ENCODE data around the gene RCAN2. TPM values are rescaled to one million over a fixed set of nuclear protein-coding genes. Genes with fewer than 3 reads are reported as not detected.

Gene RCAN2
- polyA plus RNA-seq, 1 donor from 2014 or later = 37.4 TPM

DNA sequence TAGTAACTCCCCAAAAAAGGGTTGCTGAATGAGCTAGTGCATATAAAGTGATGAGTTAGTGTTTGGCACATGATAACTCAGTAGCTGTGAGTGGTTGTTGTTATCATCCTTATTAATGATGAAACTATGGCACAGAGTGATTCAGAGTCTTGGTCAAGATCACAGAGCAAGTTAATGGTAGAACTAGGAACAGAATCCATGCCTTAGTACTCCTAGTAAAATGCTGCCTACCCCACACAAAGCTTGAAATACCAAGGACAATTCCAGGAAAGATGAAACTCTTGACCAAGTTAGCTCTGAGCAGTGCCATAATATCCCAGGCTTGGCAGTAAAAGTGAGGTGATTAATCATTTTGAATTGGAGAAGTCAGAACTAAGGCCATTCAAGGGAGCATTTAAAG is 211.4 kb downstream of the RCAN2 start:
- Histone ChIP-seq H3F3A (ENCODE audit: insufficient read depth, low read length, poor library complexity, severe bottlenecking) (no peaks in the 10 kb centered on the region), H3K9ac (ENCODE audit: low read length) (no peak overlapping the region)

GRCh38 chr6:46276576-46277142 is 214.6 kb downstream of the RCAN2 start:
- Histone ChIP-seq H3K9ac (ENCODE audit: low read length) (no peak overlapping the region), H3K79me2 (replicated peaks; ENCODE audit: insufficient read depth, low read length) (no peaks in the 10 kb centered on the region), H4K20me1 (ENCODE audit: insufficient read depth) (no peaks in the 10 kb centered on the region), H3K4me2 (ENCODE audit: low read length) (no peak overlapping the region), H3K9me2 (ENCODE audit: insufficient read depth, low read length) (no peaks in the 10 kb centered on the region), H3K4me3 (ENCODE audit: low read length) (no peak overlapping the region), H3K36me3 (ENCODE audit: insufficient read depth, low read length) (no peaks in the 10 kb centered on the region), H3K27me3 (ENCODE audit: insufficient read depth, low read depth, low read length) (no peaks in the 10 kb centered on the region), H3F3A (ENCODE audit: insufficient read depth, low read length, poor library complexity, severe bottlenecking) (no peaks in the 10 kb centered on the region), H2AFZ (ENCODE audit: low read depth, low read length) (no peak overlapping the region), H3K9me3 (ENCODE audit: low read length) (no peaks in the 10 kb centered on the region), H3K27ac (ENCODE audit: low read length) (no peak overlapping the region)
- TF ChIP-seq POLR2AphosphoS5 (IDR thresholded peaks at IDR 0.05) (no peak), MXI1 (conservative IDR thresholded peaks at IDR 0.05; ENCODE audit: poor library complexity, severe bottlenecking) (no peak), TAF1 (IDR thresholded peaks at IDR 0.05; ENCODE audit: low read depth) (no peak), RAD21 (conservative IDR thresholded peaks at IDR 0.05) (no peak), EZH2 (IDR thresholded peaks at IDR 0.05; ENCODE audit: borderline replicate concordance, insufficient read depth, low read length, poor library complexity, severe bottlenecking) (no peak), SMC3 (conservative IDR thresholded peaks at IDR 0.05; ENCODE audit: poor library complexity) (no peak), EP300 (conservative IDR thresholded peaks at IDR 0.05; ENCODE audit: poor library complexity, severe bottlenecking) (no peak)
- TF ChIP-seq, protein P1, sequence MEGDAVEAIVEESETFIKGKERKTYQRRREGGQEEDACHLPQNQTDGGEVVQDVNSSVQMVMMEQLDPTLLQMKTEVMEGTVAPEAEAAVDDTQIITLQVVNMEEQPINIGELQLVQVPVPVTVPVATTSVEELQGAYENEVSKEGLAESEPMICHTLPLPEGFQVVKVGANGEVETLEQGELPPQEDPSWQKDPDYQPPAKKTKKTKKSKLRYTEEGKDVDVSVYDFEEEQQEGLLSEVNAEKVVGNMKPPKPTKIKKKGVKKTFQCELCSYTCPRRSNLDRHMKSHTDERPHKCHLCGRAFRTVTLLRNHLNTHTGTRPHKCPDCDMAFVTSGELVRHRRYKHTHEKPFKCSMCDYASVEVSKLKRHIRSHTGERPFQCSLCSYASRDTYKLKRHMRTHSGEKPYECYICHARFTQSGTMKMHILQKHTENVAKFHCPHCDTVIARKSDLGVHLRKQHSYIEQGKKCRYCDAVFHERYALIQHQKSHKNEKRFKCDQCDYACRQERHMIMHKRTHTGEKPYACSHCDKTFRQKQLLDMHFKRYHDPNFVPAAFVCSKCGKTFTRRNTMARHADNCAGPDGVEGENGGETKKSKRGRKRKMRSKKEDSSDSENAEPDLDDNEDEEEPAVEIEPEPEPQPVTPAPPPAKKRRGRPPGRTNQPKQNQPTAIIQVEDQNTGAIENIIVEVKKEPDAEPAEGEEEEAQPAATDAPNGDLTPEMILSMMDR (IDR thresholded peaks at IDR 0.05; ENCODE audit: poor library complexity, severe bottlenecking) = no peak

More for the DNA sequence above, 211.4 kb downstream of the RCAN2 start:
- H3K9me3 ChIP-seq (ENCODE audit: low read length) = no peaks in the 10 kb centered on the region
- H3K9me2 ChIP-seq (ENCODE audit: insufficient read depth, low read length) = no peaks in the 10 kb centered on the region
- no peaks in the 10 kb centered on the region for H3K79me2 ChIP-seq (replicated peaks; ENCODE audit: insufficient read depth, low read length)
- H3K27ac ChIP-seq (ENCODE audit: low read length) = no peak overlapping the region
- no peak overlapping the region for H2AFZ ChIP-seq (ENCODE audit: low read depth, low read length)
- no peak overlapping the region for H3K4me2 ChIP-seq (ENCODE audit: low read length)
- H3K36me3 ChIP-seq (ENCODE audit: insufficient read depth, low read length) = no peaks in the 10 kb centered on the region
- H4K20me1 ChIP-seq (ENCODE audit: insufficient read depth) = no peaks in the 10 kb centered on the region
- H3K27me3 ChIP-seq (ENCODE audit: insufficient read depth, low read depth, low read length) = no peaks in the 10 kb centered on the region
- H3K4me3 ChIP-seq (ENCODE audit: low read length) = no peak overlapping the region
- no peak for TF ChIP-seq MXI1 (conservative IDR thresholded peaks at IDR 0.05; ENCODE audit: poor library complexity, severe bottlenecking)
- no peak for TF ChIP-seq REST (IDR thresholded peaks at IDR 0.05; ENCODE audit: borderline replicate concordance)
- TF ChIP-seq EZH2 (IDR thresholded peaks at IDR 0.05; ENCODE audit: borderline replicate concordance, insufficient read depth, low read length, poor library complexity, severe bottlenecking) = no peak
- no peak for TF ChIP-seq RAD21 (conservative IDR thresholded peaks at IDR 0.05)
- no peak for TF ChIP-seq TAF1 (IDR thresholded peaks at IDR 0.05; ENCODE audit: low read depth)
- no peak for TF ChIP-seq SMC3 (conservative IDR thresholded peaks at IDR 0.05; ENCODE audit: poor library complexity)
- no peak for TF ChIP-seq EP300 (conservative IDR thresholded peaks at IDR 0.05; ENCODE audit: poor library complexity, severe bottlenecking)
- TF ChIP-seq POLR2AphosphoS5 (IDR thresholded peaks at IDR 0.05) = no peak
- TF ChIP-seq, protein P1 (IDR thresholded peaks at IDR 0.05; ENCODE audit: poor library complexity, severe bottlenecking) = no peak
